ENCODE data around the gene TOR4A. TPM values are rescaled to one million over a fixed set of nuclear protein-coding genes. Genes with fewer than 3 reads are reported as not detected.

The TOR4A gene
- total and polyA plus RNA-seq, 8 donors, result 8.5 to 38.5 (median 11.1) TPM

- Histone ChIP-seq H3K27me3 (peaks cover 0 to 35% of the 10 kb centered on the region in 2 donors), H3K4me3 (no peak overlapping the region), H3K4me1 (peaks cover 5 to 45% of the 10 kb centered on the region in 2 donors), H3K27ac (peak overlapping the region in 1 of 2 donors; percentile 30), H3K36me3 (no peaks in the 10 kb centered on the region), H3K9me3 (no peaks in the 10 kb centered on the region)
- ATAC-seq (no peak), DNase-seq (peak in 1 of 4 donors; percentile 68)
- TF ChIP-seq CTCF (IDR thresholded peaks at IDR 0.05), result no peak
- intact Hi-C loops (cut with DNase I), result no loop called here
Measured at GRCh38 chr9:137318602-137319001, 41.1 kb downstream of the TOR4A start.

- H3K4me1 ChIP-seq, result peaks cover 5 to 45% of the 10 kb centered on the region in 2 donors
- no peaks in the 10 kb centered on the region for H3K9me3 ChIP-seq
- ATAC-seq, result peak; percentile 13
- H3K36me3 ChIP-seq, result no peaks in the 10 kb centered on the region
- no peak for TF ChIP-seq CTCF (IDR thresholded peaks at IDR 0.05)
- H3K4me3 ChIP-seq, result no peak overlapping the region
- intact Hi-C loops (cut with DNase I), result no loop called here
- DNase-seq, result peak in 2 of 4 donors; percentile 38 to 66
- H3K27me3 ChIP-seq, result peaks cover 0 to 35% of the 10 kb centered on the region in 2 donors
- peak overlapping the region in 1 of 2 donors; percentile 30 for H3K27ac ChIP-seq
Measured at GRCh38 chr9:137319011-137319738, 41.6 kb downstream of the TOR4A start.

DNA sequence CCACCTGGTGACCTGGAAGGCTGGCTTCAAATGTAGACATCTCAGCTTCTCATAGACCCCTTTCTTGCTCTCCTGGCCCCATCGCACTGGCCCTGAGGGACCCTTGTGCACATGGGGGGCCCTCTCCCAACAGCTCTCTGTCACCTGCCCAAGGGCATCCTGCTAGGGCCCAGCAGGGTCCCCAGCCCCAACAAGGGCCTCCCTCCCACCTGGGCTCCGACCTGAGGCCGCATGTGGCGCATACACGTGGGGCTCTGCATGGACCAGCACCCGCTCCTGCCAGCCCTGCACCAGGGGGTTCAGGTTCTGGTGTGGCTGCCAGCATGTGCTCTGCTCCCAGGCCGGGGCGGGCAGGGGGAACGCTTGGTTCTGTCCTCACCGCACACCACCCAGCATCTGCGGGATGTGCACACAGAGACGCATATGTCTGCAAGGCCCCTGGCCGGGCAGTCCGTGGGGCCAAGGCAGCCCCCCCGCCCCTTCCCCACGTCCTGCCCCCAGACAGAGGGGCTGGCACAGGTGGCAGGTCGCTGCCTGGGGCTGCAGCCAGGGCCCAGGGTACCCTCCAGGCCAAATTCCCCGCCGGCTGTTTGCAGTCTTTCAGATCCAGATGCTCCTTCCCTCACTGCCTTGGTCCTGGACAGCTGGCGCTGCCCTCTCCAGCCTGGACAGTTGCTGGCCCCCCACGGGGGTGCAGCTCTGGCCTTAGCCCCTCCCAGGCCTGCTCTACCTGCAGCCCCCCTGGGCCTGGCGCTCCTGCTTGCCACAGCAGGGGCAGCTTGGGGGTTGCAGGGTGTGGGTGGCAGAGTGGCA is 42.4 kb downstream of the TOR4A start:
- H3K27ac ChIP-seq, result peak overlapping the region in 1 of 2 donors; percentile 63

DNA sequence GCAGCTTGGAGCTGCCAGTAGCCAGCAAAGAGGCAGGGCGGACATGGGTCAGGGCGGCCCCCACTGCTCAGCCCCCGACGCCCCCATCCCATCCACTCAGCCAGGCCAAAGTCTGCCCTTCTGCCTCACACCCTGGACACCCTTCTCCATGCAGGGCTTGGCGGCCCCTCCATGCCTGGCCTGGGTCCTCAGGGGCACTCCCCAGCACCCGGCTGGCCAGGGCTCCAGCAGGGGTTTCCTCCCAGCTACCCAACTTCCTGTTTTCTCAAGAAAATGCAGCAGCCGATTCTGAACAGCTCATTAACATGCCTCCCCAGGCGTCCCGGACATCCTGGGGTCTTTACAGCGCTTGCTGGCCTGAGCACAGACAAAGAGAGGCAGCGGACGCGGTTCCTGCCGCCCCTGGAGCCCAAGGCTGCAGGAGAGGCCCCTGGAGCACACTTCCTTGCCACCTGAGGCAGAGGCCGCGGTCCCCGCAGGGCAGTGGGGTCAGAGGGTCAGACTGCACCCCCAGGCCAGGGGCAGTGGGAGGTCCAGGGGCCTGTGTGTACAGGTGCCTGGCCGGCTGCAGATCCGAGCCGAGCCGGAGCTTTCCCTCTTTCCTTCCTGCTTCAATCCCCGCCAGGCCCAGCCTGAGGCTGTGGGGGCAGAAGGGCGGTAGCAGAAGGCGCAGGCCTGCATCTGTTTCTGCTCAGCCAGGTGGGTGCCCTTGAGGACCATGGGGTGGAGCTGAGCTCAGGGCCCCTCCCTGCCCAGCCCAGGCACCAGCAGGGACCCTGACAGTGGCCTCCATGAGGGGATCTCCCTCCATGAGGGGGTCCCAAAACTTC is 43.2 kb downstream of the TOR4A start:
- intact Hi-C loops (cut with DNase I), result no loop called here
- ATAC-seq (no peak), DNase-seq (peak in 2 of 4 donors; percentile 34 to 72)
- Histone ChIP-seq H3K4me1 (peaks cover under 1 to 38% of the 10 kb centered on the region in 2 donors), H3K27ac (peak overlapping the region in 1 of 2 donors; percentile 63), H3K27me3 (peaks cover 0 to 24% of the 10 kb centered on the region in 2 donors), H3K4me3 (no peak overlapping the region), H3K36me3 (no peaks in the 10 kb centered on the region), H3K9me3 (no peaks in the 10 kb centered on the region)
- TF ChIP-seq CTCF (IDR thresholded peaks at IDR 0.05), result no peak

More for the DNA sequence above, 42.4 kb downstream of the TOR4A start:
- Histone ChIP-seq H3K27me3 (peaks cover 0 to 32% of the 10 kb centered on the region in 2 donors), H3K36me3 (no peaks in the 10 kb centered on the region), H3K4me1 (peaks cover 5 to 45% of the 10 kb centered on the region in 2 donors), H3K9me3 (no peaks in the 10 kb centered on the region), H3K4me3 (no peak overlapping the region)
- no peak for ATAC-seq
- intact Hi-C loops (cut with DNase I), result no loop called here
- TF ChIP-seq CTCF (IDR thresholded peaks at IDR 0.05), result no peak
- peak in 1 of 4 donors; percentile 77 for DNase-seq

Data from left lung (tissue), 10 donors.